Activated naive CD8-positive, alpha-beta T cell treated with anti-CD3 and anti-CD28 coated beads, Interleukin-2, amount 10 ng/mL, durations not matched to agents 7 days and 5 days (primary cell): ENCODE data around the gene RPTOR. TPM values are rescaled to one million over a fixed set of nuclear protein-coding genes. Genes with fewer than 3 reads are reported as not detected.

Source experiments
- ATAC-seq: fragments of 150-1000 bp; cut with Tn5 transposase; one replicate; pipeline ENCODE4 v1.10.0; 2021; ENCODE audit warnings: low read depth, moderate library complexity
- POLR2A ChIA-PET: fragments of 350-600 bp; sonication (Branson Sonifier 250); formaldehyde crosslinking; loops from one replicate; lab custom pipeline; 2021; ENCODE audit warnings: antibody characterized with exemption; lab: Charles Lee
- DNase-seq: peaks from one replicate; pipeline ENCODE4 v3.0.0; 2021
- H3K27ac Mint-ChIP-seq: one replicate; pipeline ENCODE4 v1.8.0; 2022; ENCODE audit warnings: mild to moderate bottlenecking, mixed read lengths
- H3K27me3 Mint-ChIP-seq: one replicate; pipeline ENCODE4 v1.8.0; 2022; ENCODE audit warnings: mild to moderate bottlenecking, moderate library complexity, mixed read lengths
- H3K36me3 Mint-ChIP-seq: one replicate; pipeline ENCODE4 v1.8.0; 2021; ENCODE audit warnings: mild to moderate bottlenecking, mixed read lengths
- H3K4me1 Mint-ChIP-seq: one replicate; pipeline ENCODE4 v1.8.0; 2021; ENCODE audit warnings: mixed read lengths
- H3K4me3 Mint-ChIP-seq: one replicate; pipeline ENCODE4 v1.8.0; 2022; ENCODE audit warnings: mild to moderate bottlenecking, moderate library complexity, mixed read lengths
- H3K9me3 Mint-ChIP-seq: one replicate; pipeline ENCODE4 v1.8.0; 2021; ENCODE audit warnings: mixed read lengths
- total RNA-seq, 2 experiments: library from RNA; stranded (reverse); gene quantifications; one replicate each; pipeline ENCODE4 v1.2.3, GENCODE V29; 2021

The RPTOR gene
- total RNA-seq, 2 experiments from 2014 or later = 43.2 to 43.8 TPM

GRCh38 chr17:80861418-80861815, 316.8 kb downstream of the RPTOR start:
- DNase-seq (no peak), ATAC-seq (no peak)
- no peaks in the 10 kb centered on the region for H3K9me3 Mint-ChIP-seq
- H3K4me1 Mint-ChIP-seq = peaks cover 55% of the 10 kb centered on the region
- POLR2A ChIA-PET = interaction anchor here (1.0 to 2.0 kb wide), 7 partner anchors 14 to 87 kb away, joined by 3 to 9 read pairs (median 4); no protein-coding TSS in a partner anchor
- peak overlapping the region; percentile 95 for H3K27ac Mint-ChIP-seq
- H3K4me3 Mint-ChIP-seq = peak overlapping the region; percentile 65
- H3K27me3 Mint-ChIP-seq = no peaks in the 10 kb centered on the region
- H3K36me3 Mint-ChIP-seq = peaks cover 51% of the 10 kb centered on the region

- peaks cover 51% of the 10 kb centered on the region for H3K4me1 Mint-ChIP-seq
- H3K4me3 Mint-ChIP-seq = peak overlapping the region; percentile 65
- peak overlapping the region; percentile 95 for H3K27ac Mint-ChIP-seq
- H3K36me3 Mint-ChIP-seq = peaks cover 52% of the 10 kb centered on the region
- DNase-seq (peak; percentile 66), ATAC-seq (peak; percentile 66)
- POLR2A ChIA-PET = interaction anchor here (0.6 to 2.0 kb wide), 8 partner anchors 14 to 144 kb away, joined by 3 to 9 read pairs (median 4); no protein-coding TSS in a partner anchor
- no peaks in the 10 kb centered on the region for H3K27me3 Mint-ChIP-seq
- no peaks in the 10 kb centered on the region for H3K9me3 Mint-ChIP-seq
Observed at GRCh38 chr17:80861892-80862291, 317.3 kb downstream of the RPTOR start.

- H3K27ac Mint-ChIP-seq = peak overlapping the region; percentile 95
- peaks cover 51% of the 10 kb centered on the region for H3K36me3 Mint-ChIP-seq
- H3K4me1 Mint-ChIP-seq = peaks cover 50% of the 10 kb centered on the region
- H3K9me3 Mint-ChIP-seq = no peaks in the 10 kb centered on the region
- no peaks in the 10 kb centered on the region for H3K27me3 Mint-ChIP-seq
- H3K4me3 Mint-ChIP-seq = no peak overlapping the region
- ATAC-seq (no peak), DNase-seq (no peak)
- POLR2A ChIA-PET = interaction anchor here (0.6 to 1.0 kb wide), 5 partner anchors 15 to 143 kb away, joined by 3 to 4 read pairs (median 3); no protein-coding TSS in a partner anchor
Observed at GRCh38 chr17:80862481-80862961, 317.9 kb downstream of the RPTOR start.

- Mint-ChIP-seq H3K4me3 (no peak overlapping the region), H3K36me3 (peaks cover 51% of the 10 kb centered on the region), H3K27ac (peak overlapping the region; percentile 54), H3K4me1 (peaks cover 54% of the 10 kb centered on the region), H3K27me3 (no peaks in the 10 kb centered on the region), H3K9me3 (no peaks in the 10 kb centered on the region)
- POLR2A ChIA-PET = interaction anchor here (0.9 kb wide), 1 partner anchor 15 kb away, joined by 3 read pairs; no protein-coding TSS in a partner anchor
- ATAC-seq (no peak), DNase-seq (no peak)
Observed at GRCh38 chr17:80862978-80863377, 318.3 kb downstream of the RPTOR start.

- DNase-seq (no peak), ATAC-seq (no peak)
- H3K9me3 Mint-ChIP-seq = no peaks in the 10 kb centered on the region
- H3K27me3 Mint-ChIP-seq = no peaks in the 10 kb centered on the region
- H3K36me3 Mint-ChIP-seq = peaks cover 48% of the 10 kb centered on the region
- POLR2A ChIA-PET = no interaction called here
- H3K27ac Mint-ChIP-seq = no peak overlapping the region
- H3K4me1 Mint-ChIP-seq = peaks cover 50% of the 10 kb centered on the region
- no peak overlapping the region for H3K4me3 Mint-ChIP-seq
Observed at GRCh38 chr17:80863626-80864025, 319.0 kb downstream of the RPTOR start.

GRCh38 chr17:80864751-80865150, 320.1 kb downstream of the RPTOR start:
- Mint-ChIP-seq H3K4me1 (peaks cover 49% of the 10 kb centered on the region), H3K36me3 (peaks cover 44% of the 10 kb centered on the region), H3K27ac (no peak overlapping the region), H3K27me3 (no peaks in the 10 kb centered on the region), H3K9me3 (no peaks in the 10 kb centered on the region), H3K4me3 (no peak overlapping the region)
- POLR2A ChIA-PET = interaction anchor here (0.9 to 1.2 kb wide), 3 partner anchors 13 to 30 kb away, joined by 3 to 4 read pairs (median 3); no protein-coding TSS in a partner anchor
- ATAC-seq = no peak
- DNase-seq = no peak

GRCh38 chr17:80866050-80866793, 321.6 kb downstream of the RPTOR start:
- H3K27me3 Mint-ChIP-seq = no peaks in the 10 kb centered on the region
- peaks cover 54% of the 10 kb centered on the region for H3K4me1 Mint-ChIP-seq
- DNase-seq (peak; percentile 80), ATAC-seq (peak; percentile 55)
- peak overlapping the region; percentile 41 for H3K4me3 Mint-ChIP-seq
- H3K27ac Mint-ChIP-seq = peak overlapping the region; percentile 80
- POLR2A ChIA-PET = interaction anchor here (0.6 to 1.3 kb wide), 3 partner anchors 9 to 125 kb away, joined by 3 read pairs; partner anchors contain the start of gene CHMP6
- no peaks in the 10 kb centered on the region for H3K9me3 Mint-ChIP-seq
- peaks cover 38% of the 10 kb centered on the region for H3K36me3 Mint-ChIP-seq

- peaks cover 55% of the 10 kb centered on the region for H3K4me1 Mint-ChIP-seq
Observed at GRCh38 chr17:80868022-80868609, 323.5 kb downstream of the RPTOR start.

GRCh38 chr17:80869481-80870145, 325.0 kb downstream of the RPTOR start:
- no peaks in the 10 kb centered on the region for H3K27me3 Mint-ChIP-seq

More at GRCh38 chr17:80868022-80868609, 323.5 kb downstream of the RPTOR start:
- ATAC-seq = no peak
- Mint-ChIP-seq H3K9me3 (no peaks in the 10 kb centered on the region), H3K36me3 (peaks cover 20% of the 10 kb centered on the region), H3K27me3 (no peaks in the 10 kb centered on the region), H3K27ac (no peak overlapping the region), H3K4me3 (no peak overlapping the region)
- POLR2A ChIA-PET = no interaction called here
- DNase-seq = no peak

GRCh38 chr17:80870401-80870800, 325.8 kb downstream of the RPTOR start:
- peak; percentile 68 for ATAC-seq
- DNase-seq = no peak
- H3K4me3 Mint-ChIP-seq = peak overlapping the region; percentile 10
- H3K27me3 Mint-ChIP-seq = no peaks in the 10 kb centered on the region
- H3K9me3 Mint-ChIP-seq = no peaks in the 10 kb centered on the region
- peaks cover 20% of the 10 kb centered on the region for H3K36me3 Mint-ChIP-seq
- H3K4me1 Mint-ChIP-seq = peaks cover 67% of the 10 kb centered on the region
- peak overlapping the region; percentile 80 for H3K27ac Mint-ChIP-seq
- POLR2A ChIA-PET = no interaction called here

More at GRCh38 chr17:80869481-80870145, 325.0 kb downstream of the RPTOR start:
- Mint-ChIP-seq H3K27ac (peak overlapping the region; percentile 80), H3K4me1 (peaks cover 64% of the 10 kb centered on the region), H3K36me3 (peaks cover 16% of the 10 kb centered on the region), H3K4me3 (no peak overlapping the region), H3K9me3 (no peaks in the 10 kb centered on the region)
- ATAC-seq = no peak
- POLR2A ChIA-PET = interaction anchor here (1.0 kb wide), 1 partner anchor 22 kb away, joined by 3 read pairs; no protein-coding TSS in a partner anchor
- DNase-seq = no peak

- ATAC-seq = peak; percentile 59
- Mint-ChIP-seq H3K27ac (peak overlapping the region; percentile 80), H3K9me3 (no peaks in the 10 kb centered on the region), H3K4me1 (peaks cover 63% of the 10 kb centered on the region), H3K27me3 (no peaks in the 10 kb centered on the region), H3K36me3 (peaks cover 19% of the 10 kb centered on the region), H3K4me3 (peak overlapping the region; percentile 68)
- POLR2A ChIA-PET = interaction anchor here (1.1 kb wide), 1 partner anchor 15 kb away, joined by 3 read pairs; no protein-coding TSS in a partner anchor
- DNase-seq = peak; percentile 58
Observed at GRCh38 chr17:80871341-80871740, 326.7 kb downstream of the RPTOR start.

- no peak for ATAC-seq
- H3K36me3 Mint-ChIP-seq = peaks cover 20% of the 10 kb centered on the region
- H3K27me3 Mint-ChIP-seq = no peaks in the 10 kb centered on the region
- POLR2A ChIA-PET = interaction anchor here (1.1 kb wide), 1 partner anchor 15 kb away, joined by 3 read pairs; no protein-coding TSS in a partner anchor
- no peaks in the 10 kb centered on the region for H3K9me3 Mint-ChIP-seq
- peaks cover 64% of the 10 kb centered on the region for H3K4me1 Mint-ChIP-seq
- peak overlapping the region; percentile 68 for H3K4me3 Mint-ChIP-seq
- DNase-seq = no peak
- H3K27ac Mint-ChIP-seq = peak overlapping the region; percentile 80
Observed at GRCh38 chr17:80872001-80872500, 327.4 kb downstream of the RPTOR start.
